HG02678 (cell line): ENCODE results near the gene ZNF385D.

Source experiments
- ATAC-seq: cut with Tn5 transposase; IDR thresholded peaks from one replicate; pipeline ENCODE4 v1.9.1; 2021; ENCODE audit warnings: mild to moderate bottlenecking, moderate library complexity; ENCODE audit not compliant: unreplicated experiment

The ZNF385D gene

DNA sequence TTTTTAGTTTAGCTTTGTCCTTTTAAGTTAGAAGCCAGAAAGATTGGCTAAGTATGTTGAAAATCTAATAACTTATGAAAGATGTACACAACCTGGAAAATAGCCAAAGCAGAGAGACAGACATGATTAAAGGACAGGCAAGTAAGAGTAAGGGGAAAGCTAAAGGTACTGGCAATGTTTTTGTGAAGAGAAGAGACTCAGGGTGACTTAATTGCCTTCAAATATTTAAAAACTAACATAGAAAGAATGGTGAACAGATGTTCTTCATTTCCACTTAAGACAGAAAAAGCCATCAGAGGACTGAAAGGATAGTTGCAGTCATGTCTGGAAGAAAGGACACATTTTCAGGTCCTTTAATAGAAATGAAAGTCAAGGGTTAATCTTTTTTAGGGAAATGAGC is 68.8 kb downstream of the ZNF385D start:
- ATAC-seq = no peak

DNA sequence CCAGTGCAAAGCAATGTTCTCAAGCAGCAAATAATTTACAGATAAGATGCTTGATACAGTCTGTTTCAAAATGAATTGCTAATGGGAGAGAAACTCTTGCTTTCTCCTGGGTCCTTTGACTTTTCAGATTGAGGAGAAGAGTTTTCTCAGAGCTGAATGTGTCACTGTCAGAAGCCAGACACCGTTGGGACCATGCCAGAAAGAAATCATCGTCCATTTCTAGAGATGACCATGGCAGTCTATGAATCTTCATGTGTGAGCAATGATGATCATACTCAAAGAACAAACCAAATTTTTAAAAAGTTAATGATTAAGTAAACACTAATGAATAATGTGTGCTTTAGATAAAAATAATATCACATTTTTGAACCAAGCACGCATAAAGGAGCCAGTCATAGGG is 77.6 kb downstream of the ZNF385D start:
- no peak for ATAC-seq

DNA sequence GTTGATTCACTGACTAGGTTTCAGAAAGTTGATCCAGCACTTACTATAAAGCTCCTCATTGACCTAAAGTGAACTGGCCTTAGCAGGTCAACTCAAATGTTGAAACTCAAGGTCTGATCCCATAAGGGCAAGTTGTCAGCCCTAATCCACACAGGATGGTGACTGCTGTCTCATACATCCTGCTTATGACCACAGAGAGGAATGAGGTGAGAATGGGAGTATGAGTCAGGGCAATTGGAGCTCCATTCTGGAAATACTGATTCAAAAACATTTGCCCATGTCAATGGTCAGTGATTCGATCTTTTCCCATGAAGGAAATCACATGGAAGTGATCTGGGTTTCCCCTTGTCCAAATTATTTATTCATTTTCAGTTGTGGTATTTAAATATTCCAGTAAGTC is 78.7 kb downstream of the ZNF385D start:
- ATAC-seq = no peak

DNA sequence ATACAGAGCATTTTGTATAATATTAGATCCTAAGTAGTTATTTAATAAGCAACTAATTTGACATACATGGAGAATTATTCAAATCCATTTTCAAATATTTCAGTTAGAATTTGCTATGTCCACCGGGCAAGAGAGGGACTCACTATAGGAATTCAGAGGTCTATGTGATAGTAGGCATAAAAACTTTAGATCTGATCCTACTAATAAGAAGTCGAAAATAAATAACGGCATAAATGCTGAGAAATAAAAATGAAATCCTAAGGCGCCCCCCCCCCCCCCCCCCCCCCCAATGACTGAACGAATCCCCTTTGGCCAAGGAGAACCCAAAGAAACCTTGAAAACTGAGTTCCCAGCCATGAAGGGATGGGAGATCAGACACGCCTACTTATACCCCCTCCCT is 80.6 kb downstream of the ZNF385D start:
- no peak for ATAC-seq

DNA sequence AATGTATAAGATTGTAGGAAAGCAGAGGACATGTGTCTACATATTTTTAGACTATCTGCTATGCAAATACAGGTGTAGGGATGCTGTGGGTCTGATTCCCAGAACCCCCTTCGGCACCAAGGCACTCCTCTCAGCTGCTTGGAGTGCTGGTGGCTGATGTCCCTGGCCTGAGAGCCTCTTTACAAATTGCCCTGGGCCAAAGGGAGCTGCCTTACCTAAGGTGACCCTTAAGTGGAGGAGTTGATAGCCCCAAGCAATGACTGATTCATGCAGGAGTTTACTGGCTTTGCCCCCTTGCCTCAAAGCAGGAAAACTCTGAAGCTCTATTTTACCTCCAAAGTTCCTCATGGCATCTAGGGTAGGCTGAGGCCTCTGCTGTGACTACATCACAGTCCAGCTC is 83.0 kb downstream of the ZNF385D start:
- ATAC-seq = no peak

DNA sequence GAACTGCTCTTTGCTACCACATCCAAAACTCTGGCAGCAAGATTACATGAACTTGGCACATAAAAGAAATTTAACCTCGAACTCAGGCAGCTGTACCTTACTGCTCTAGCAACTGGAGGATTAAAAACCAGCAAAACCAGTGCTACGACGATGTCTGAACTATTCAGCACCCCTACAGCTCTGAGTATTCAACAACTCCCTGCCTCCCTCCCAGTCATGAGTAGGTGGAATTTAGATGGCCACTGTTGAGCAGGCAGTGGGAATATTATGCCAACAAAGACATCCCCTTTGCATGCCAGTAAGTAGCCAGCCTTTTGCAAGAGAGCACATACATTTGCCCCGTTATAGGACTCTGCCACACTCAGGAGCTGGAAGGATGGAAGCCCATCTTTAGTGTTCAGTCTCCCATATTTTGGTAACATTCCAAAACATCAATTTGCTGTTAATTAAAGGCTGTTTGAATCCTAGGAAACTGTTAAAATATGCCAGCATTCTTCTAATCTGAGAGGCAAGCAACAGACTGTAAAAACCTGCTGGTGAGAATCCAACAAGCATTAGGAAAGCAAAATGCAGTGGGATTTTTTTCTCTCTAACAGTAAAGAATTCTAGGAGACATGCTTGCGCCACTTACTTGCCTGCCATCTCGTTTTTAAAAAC is 85.4 kb downstream of the ZNF385D start:
- ATAC-seq = no peak

DNA sequence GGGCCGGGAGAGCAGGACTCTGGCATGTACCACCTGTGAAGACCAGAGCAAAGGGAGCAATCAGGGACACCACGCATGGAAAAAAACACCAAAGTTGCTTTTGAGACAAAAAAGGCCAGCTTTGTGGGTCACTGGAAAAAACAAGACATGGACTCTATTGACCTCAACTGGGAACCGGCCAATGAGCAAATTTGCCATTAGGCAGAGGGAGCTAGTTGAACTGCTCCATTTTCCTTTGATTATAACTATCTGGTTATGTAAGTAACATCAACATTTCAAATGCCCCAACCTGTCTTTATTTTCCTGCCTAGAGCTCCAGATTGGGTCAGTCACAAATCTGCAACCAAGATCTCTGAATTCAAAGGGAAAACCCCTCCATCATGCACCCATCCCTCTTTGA is 86.0 kb downstream of the ZNF385D start:
- no peak for ATAC-seq

DNA sequence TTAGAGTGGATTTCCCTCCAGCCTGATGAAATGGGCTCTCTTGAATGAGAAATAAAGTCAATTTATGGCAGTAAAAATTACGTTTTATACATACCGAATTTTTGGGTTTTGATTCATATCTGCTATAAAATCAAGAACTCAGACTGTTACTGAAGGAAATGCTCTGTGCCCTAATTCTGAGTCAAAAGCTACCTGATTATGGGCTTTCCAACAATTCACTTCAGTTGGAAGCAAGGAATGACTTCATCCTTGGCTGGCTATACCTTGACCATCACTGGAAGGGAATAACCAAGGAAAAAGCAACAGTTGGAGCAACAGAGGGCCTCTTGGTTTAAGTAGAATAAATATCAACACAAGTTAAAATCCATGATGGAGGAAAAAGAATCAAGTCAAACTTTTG is 88.6 kb downstream of the ZNF385D start:
- no peak for ATAC-seq

DNA sequence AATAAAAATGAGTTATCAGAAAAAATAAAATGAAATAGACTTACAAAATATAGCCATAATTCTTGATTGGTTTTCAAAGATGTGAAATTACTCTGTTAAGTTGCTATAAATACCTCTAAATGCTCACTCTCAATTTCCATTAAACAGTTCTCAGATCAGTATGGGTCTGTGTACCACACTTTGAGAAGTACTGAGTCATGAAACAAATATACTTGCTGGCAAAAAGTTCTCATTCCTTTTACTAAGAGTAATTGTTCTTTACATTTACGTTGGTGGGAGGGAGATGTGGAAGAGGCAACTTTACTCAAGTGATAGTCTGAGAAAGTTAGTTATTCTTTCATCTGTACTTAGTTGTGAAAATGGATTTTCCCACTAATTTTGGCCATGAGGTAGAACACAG is 96.3 kb downstream of the ZNF385D start:
- no peak for ATAC-seq

DNA sequence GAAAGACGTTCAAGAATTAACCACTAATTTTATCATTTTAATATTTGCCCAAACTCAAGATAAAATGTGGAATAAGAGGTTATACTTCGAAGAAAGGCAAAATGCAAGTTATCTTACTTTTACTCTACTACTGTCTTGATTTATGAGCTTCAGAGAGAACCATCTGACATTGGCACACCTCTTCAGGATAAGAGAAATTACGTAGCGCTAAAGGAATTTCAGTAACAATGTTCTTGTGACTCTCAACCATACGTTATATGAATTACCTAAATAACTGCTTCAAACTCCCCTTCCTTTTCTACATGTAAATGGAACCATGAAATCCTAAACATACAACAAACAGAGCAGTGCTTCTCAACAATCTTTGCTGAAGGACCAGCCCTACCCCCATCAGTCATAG is 96.8 kb downstream of the ZNF385D start:
- no peak for ATAC-seq

DNA sequence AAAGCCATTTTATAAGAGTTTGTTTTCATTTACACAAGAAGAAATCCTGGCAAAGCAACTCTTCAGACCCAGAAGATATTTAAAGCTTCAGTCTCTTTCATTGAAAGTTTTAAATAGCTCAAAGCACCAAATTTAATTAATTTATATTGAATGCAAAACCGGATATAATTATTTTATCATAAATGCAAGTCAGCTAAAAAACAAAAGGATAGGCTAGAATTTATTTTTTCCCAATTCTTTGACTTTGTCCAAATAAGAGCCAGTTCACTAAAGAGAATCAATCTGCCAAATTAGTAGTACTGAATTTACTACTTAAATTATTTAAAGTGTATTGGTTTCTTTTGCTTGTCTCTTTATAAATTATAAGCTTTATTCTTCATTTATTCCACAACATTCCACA is 101.5 kb downstream of the ZNF385D start:
- no peak for ATAC-seq

DNA sequence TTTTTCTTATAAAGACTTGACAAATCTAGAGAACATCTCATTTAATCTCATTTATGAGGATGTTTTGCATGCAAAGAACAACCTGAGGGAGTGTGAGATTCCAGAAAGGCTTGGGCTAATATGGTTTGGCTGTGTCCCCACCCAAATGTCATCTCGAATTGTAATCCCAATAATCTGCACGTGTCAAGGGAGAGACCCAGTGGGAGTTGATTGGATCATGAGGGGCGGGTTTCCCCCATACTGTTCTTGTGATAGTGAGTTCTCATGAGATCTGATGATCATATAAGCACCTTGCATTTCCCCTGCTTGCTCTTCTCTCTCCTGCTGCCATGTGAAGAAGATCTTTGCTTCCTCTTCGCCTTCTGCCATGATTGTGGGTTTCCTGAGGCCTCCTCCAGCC is 103.0 kb downstream of the ZNF385D start:
- no peak for ATAC-seq

DNA sequence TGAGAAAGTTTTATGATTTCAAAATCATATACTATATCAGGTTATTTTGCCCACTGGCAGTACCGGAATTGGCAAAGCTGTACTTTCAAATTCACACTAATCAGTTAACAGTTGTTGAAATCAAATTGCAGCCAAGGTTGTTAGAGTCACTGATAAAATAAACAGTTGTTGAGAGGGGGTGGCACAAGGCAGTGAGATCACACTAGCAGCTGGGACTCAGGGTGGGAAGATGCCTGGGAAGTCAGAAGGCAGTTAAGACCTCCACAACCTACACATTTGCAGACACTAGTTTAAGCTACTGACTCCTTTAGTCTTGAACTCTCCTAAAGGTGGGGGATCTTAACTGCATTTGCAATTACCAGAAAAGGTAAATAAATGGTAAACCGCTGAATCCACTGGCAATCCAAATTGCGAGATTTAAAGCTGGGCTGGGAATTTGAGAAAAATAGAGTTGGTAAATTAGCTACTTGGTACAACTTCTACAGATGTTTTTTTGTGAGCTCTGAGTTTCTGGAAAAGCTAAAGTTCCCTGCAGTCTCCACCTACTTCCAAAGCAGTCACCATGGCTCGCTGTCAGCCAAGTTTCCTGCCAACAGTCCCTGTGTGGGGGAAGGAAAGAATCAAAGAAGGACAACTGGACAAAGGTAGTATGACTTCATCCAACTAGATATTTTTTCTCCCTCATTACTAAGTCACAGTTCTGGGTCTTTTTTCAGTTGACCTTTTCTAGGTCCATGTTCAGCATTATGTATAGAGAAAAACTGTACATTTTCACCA is 105.7 kb downstream of the ZNF385D start:
- no peak for ATAC-seq

DNA sequence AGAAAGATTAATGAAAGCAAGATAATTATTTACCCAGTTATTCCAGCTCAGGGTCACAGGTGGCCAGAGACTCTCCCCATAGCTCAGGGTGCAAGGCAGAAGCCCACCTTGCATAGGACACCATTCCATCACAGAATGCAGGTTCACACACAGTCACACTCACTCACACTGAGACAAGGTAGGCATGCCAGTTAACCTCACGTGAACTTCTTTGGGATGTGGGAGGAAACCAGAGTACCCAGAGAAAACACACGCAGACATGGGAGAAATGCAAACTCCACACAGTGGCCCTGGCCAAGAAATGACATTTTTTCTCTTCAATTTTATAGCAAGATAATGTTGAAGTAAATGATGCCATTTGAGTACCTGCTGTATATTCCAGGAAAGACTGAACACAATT is 106.7 kb downstream of the ZNF385D start:
- no peak for ATAC-seq

DNA sequence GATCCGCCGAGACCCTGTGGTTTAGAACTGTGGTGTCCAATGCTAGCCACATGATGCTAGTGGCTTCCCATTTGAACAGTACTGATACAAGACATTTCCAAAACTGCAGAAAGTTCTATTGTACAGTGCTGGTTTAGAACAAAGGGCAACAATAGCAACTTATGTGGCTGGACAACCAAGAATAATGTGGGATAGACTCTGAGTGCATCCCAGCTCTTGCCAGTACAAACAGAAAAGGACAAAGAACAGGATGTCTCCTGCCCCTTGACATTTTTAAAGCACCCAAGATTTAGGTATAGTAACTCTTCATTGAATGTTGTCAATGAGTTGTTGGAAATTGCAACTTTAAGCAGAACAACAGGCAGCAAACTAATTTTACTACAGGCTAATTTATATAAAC is 107.3 kb downstream of the ZNF385D start:
- ATAC-seq = no peak

DNA sequence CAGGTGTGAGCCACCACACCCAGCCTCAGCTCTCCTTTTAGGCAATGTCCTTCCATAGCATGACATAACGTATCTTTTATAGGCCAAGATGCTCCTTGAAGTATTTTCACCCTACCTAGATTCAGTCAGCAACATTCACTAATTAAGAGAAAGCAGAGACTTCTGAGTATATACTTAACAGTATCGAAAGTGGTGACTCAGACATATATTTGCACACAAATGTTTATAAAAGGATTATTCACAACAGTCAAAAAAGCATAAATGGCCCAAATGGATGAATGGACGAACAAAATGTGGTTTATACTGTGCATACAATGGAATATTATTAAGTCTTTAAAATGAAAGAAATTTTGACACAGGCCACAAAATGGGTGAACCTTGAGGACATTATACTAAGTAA is 108.6 kb downstream of the ZNF385D start:
- ATAC-seq = no peak

DNA sequence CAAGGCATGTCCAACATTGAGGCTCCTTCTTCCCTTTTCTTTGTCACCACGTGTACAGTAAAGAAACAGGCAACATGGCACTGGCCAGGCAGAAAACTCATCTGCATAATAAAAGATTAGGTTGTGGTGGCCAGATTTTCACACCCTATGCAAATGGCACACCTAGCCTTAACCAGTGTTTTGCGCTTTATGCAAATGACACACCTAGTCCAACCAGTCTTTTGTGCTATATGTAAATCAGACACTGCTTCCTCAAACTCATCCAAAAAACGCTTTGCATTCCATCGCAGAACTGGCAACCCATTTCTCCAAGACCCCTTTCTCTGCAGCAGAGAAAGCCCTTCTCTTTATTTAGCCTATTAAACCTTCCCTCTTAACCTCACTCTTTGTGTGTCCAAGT is 109.1 kb downstream of the ZNF385D start:
- ATAC-seq = no peak

DNA sequence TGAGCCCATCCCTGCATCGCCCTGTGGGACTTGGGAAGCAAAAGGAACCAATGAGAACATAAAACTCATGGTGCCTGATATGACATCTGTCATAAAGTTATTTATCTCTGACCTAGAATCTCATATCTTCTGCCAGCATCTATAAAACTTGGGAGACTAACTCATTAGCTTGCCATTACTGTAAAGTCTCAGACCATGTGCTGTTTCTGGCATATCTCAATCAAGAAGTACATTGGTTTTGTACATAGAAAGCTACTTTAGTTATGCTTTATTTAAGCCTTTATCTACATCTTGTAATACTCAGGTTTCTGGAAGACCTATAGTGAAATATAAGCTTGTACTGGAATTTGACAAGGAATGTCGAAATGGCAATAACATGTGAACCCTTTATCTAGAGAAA is 112.5 kb downstream of the ZNF385D start:
- ATAC-seq = no peak

DNA sequence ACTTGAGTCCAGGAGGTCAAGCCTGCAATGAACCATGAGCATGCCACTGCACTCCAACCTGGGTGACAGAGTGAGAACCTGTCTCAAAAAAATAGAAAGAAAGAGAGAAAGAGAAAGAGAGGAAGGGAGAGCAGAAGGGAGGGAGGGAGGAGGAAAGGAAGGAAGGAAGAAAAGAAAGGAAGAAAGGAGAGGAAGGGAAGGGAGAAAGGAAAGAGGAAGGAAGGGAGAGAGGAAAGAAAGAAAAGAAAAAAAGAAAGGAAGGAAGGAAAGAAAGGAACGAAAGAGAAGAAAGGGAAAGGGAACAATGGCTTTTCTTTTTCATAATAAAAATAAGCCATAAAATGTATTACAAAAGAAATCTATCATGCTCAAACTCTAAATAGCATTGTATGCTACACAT is 116.9 kb downstream of the ZNF385D start:
- ATAC-seq = no peak

DNA sequence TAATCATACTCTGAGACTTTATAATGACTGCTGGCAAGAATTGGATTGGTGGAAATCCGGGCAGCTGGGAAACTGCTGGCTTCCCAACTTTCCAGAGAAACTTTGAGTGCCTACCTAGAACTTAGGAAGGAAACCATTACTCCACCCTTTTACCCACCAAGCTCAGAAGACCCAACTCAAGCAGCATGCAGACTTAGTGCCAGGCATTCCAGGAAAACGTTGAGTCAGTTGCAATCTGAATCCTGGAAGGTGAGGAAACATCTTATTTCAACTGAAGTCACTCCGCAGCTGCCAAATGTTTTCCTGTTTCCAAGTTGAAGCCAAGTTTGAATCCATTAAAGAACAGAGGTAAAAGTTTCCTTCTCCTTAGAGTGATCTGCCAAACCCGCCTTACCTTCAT is 126.5 kb downstream of the ZNF385D start:
- ATAC-seq = no peak

DNA sequence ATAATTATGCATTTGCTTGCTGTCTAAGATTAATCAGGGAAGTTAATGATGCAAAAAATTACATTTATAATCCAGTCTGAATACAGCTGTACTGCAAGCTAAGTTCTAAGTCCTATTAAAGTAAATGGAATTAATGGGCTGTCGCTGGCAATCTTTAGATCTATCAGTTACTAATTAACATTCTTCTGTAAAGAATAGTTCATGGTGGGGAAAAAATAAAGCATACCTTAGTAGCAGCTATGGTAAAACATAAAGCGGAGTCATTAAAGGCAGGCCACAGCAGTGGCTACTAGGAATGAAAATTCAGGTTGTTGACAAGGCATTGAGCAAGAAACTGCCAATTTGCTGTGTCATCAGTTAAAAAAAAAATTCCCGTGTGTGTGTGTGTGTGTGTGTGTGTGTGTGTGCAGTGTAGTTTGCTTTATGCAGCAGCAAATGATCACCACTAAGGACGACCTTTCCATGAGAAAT is 129.8 kb downstream of the ZNF385D start:
- ATAC-seq = no peak

DNA sequence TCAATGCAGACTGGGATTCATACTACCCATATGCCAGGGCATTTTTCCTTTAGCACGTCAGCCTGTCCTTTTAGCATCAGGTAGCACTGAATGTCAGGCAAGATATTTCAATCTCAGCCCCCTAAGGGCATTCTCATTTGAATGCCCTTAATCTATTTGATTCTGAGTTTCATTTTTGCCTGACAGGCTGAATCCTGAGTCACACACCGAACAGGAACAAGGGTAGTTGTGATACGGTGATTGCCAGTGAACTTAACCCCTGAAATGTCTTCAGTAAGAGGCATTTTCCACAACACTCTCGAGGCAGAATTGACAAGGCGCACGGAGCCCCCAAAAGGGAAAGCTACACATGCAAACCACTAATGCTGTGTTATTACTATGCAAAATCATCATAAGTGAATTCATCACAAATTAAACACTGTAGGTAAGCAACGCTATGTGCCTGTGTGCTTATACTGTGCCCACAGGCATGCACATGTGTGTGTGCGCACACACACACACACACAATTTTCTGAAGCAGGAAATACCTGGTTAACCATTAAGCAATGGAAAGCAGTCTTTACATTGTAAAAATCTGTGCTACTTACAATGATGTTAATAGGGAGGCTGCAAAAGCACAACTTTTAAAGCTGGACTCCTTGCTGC is 130.4 kb downstream of the ZNF385D start:
- no peak for ATAC-seq
